Duodenal mucosa (tissue), 2 donors: Measurements from ENCODE around the gene KIF6.

Source experiments
- H3K27ac ChIP-seq: one replicate; pipeline ENCODE4 v1.7.0; 2013; ENCODE audit warnings: low read depth, low read length
- H3K27me3 ChIP-seq, 2 donors: one replicate each; pipeline ENCODE4 v1.7.0; 2013; ENCODE audit warnings: low read length in 2 of 2, control low read depth in 1 of 2; ENCODE audit not compliant: insufficient read depth in 2 of 2, control insufficient read depth in 1 of 2
- H3K36me3 ChIP-seq, 2 donors: one replicate each; pipeline ENCODE4 v1.7.0; 2013; ENCODE audit warnings: low read length in 2 of 2, control low read depth in 1 of 2; ENCODE audit not compliant: insufficient read depth in 2 of 2, control insufficient read depth in 1 of 2
- H3K4me1 ChIP-seq, 2 donors: one replicate each; pipeline ENCODE4 v1.7.0; 2013; ENCODE audit warnings: low read length in 2 of 2, control low read depth in 1 of 2; ENCODE audit not compliant: insufficient read depth in 2 of 2, control insufficient read depth in 1 of 2
- H3K4me3 ChIP-seq, 2 donors: one replicate each; pipeline ENCODE4 v1.7.0; 2013; ENCODE audit warnings: low read length in 2 of 2, low read depth in 1 of 2
- H3K9ac ChIP-seq, 2 donors: one replicate each; pipeline ENCODE4 v1.7.0; 2013; ENCODE audit warnings: low read length in 2 of 2, low read depth in 1 of 2
- H3K9me3 ChIP-seq, 2 donors: one replicate each; pipeline ENCODE4 v1.7.0; 2013; ENCODE audit warnings: low read length in 2 of 2, control low read depth in 1 of 2; ENCODE audit not compliant: control insufficient read depth in 1 of 2

KIF6 gene

GRCh38 chr6:39430871-39431523 is 294.2 kb downstream of the KIF6 start:
- no peak overlapping the region for H3K4me3 ChIP-seq
- H3K27ac ChIP-seq, result no peak overlapping the region
- H3K27me3 ChIP-seq, result no peaks in the 10 kb centered on the region
- no peaks in the 10 kb centered on the region for H3K9me3 ChIP-seq
- peaks cover 8 to 11% of the 10 kb centered on the region in 2 donors for H3K4me1 ChIP-seq
- no peaks in the 10 kb centered on the region for H3K36me3 ChIP-seq
- no peak overlapping the region for H3K9ac ChIP-seq

DNA sequence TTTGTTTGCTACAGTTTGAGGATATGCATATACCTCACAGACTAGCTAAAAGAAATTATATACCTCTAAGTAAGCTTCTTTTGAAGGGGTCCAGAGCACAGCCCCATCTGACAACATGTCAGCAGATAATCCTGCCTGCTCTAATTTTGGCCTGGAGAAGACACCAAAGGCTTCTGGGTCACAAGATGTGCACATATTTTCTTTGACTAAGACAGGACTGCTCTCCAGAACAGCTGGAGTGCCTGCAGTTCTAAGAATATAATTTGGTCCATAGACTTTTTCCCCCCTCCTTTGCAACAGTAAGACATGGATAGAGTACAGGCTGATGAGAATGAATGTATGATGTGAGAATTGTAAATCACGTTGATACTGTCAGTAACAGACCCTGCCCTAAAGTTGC is 294.8 kb downstream of the KIF6 start:
- peaks cover 8 to 11% of the 10 kb centered on the region in 2 donors for H3K4me1 ChIP-seq
- H3K27me3 ChIP-seq, result no peaks in the 10 kb centered on the region
- H3K4me3 ChIP-seq, result no peak overlapping the region
- no peaks in the 10 kb centered on the region for H3K9me3 ChIP-seq
- no peak overlapping the region for H3K9ac ChIP-seq
- no peaks in the 10 kb centered on the region for H3K36me3 ChIP-seq
- no peak overlapping the region for H3K27ac ChIP-seq

GRCh38 chr6:39428816-39429215 is 296.4 kb downstream of the KIF6 start:
- Histone ChIP-seq H3K4me1 (peaks cover 8 to 11% of the 10 kb centered on the region in 2 donors), H3K27me3 (peaks cover 0 to under 1% of the 10 kb centered on the region in 2 donors), H3K4me3 (no peak overlapping the region), H3K9me3 (no peaks in the 10 kb centered on the region), H3K27ac (no peak overlapping the region), H3K9ac (no peak overlapping the region), H3K36me3 (no peaks in the 10 kb centered on the region)

- no peak overlapping the region for H3K9ac ChIP-seq
- no peaks in the 10 kb centered on the region for H3K9me3 ChIP-seq
- H3K36me3 ChIP-seq, result no peaks in the 10 kb centered on the region
- no peak overlapping the region for H3K4me3 ChIP-seq
- H3K4me1 ChIP-seq, result peaks cover 8 to 11% of the 10 kb centered on the region in 2 donors
- H3K27me3 ChIP-seq, result peaks cover 0 to 3% of the 10 kb centered on the region in 2 donors
- H3K27ac ChIP-seq, result no peak overlapping the region
Observed at GRCh38 chr6:39428152-39428551, 297.1 kb downstream of the KIF6 start.

DNA sequence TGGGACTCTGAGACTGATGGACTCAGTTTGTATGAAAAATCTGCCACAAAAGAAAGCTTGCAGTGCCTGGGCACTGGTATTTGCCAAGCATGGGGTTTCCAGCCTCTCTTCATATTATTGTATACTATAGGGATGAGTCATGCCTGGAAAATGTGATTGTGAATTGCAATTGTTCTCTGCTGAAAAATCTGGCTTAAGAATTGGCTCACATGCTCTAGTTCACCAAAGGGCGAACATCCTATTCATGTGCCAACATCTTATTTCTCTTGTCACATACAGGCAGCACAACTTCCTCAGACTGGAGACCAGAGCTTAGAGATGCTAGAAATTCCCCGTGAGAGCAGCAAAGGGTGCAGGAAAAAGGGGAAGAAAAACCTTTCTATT is 299.1 kb downstream of the KIF6 start:
- no peaks in the 10 kb centered on the region for H3K9me3 ChIP-seq
- H3K4me3 ChIP-seq, result no peak overlapping the region
- H3K9ac ChIP-seq, result no peak overlapping the region
- H3K27me3 ChIP-seq, result peaks cover 0 to 3% of the 10 kb centered on the region in 2 donors
- peaks cover 4 to 13% of the 10 kb centered on the region in 2 donors for H3K4me1 ChIP-seq
- no peak overlapping the region for H3K27ac ChIP-seq
- H3K36me3 ChIP-seq, result no peaks in the 10 kb centered on the region

- Histone ChIP-seq H3K9ac (no peak overlapping the region), H3K27ac (no peak overlapping the region), H3K4me3 (no peak overlapping the region), H3K9me3 (no peaks in the 10 kb centered on the region), H3K27me3 (peaks cover 0 to 3% of the 10 kb centered on the region in 2 donors), H3K4me1 (peaks cover 0 to 8% of the 10 kb centered on the region in 2 donors), H3K36me3 (no peaks in the 10 kb centered on the region)
Observed at GRCh38 chr6:39425346-39426072, 299.7 kb downstream of the KIF6 start.

GRCh38 chr6:39424831-39425230 is 300.4 kb downstream of the KIF6 start:
- Histone ChIP-seq H3K27ac (no peak overlapping the region), H3K9ac (no peak overlapping the region), H3K36me3 (no peaks in the 10 kb centered on the region), H3K9me3 (no peaks in the 10 kb centered on the region), H3K27me3 (peaks cover 0 to 3% of the 10 kb centered on the region in 2 donors), H3K4me1 (peaks cover 0 to 5% of the 10 kb centered on the region in 2 donors), H3K4me3 (no peak overlapping the region)

DNA sequence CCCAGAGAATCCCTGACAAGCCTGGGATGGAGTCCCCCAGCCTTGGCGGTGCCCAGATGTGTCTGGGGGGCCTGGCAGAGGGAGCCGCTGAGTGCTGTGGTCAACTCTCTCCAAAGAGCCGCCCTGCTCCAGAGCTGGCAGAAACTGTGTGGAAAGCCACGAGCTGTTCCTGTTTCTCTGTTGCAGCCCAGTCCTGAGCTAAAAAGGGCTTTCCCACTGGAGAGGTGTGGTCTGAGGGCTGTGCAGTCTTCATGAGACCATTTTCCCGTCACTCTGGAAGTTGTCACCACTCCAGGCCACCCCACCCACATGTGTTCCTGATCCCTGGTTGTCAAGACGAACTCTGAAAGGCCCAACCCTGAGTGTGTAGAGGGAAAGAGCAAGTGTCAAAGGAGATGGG is 303.0 kb downstream of the KIF6 start:
- H3K9ac ChIP-seq, result no peak overlapping the region
- peaks cover 0 to 3% of the 10 kb centered on the region in 2 donors for H3K27me3 ChIP-seq
- H3K4me1 ChIP-seq, result peaks cover 0 to 5% of the 10 kb centered on the region in 2 donors
- no peak overlapping the region for H3K27ac ChIP-seq
- H3K4me3 ChIP-seq, result no peak overlapping the region
- H3K36me3 ChIP-seq, result no peaks in the 10 kb centered on the region
- no peaks in the 10 kb centered on the region for H3K9me3 ChIP-seq

DNA sequence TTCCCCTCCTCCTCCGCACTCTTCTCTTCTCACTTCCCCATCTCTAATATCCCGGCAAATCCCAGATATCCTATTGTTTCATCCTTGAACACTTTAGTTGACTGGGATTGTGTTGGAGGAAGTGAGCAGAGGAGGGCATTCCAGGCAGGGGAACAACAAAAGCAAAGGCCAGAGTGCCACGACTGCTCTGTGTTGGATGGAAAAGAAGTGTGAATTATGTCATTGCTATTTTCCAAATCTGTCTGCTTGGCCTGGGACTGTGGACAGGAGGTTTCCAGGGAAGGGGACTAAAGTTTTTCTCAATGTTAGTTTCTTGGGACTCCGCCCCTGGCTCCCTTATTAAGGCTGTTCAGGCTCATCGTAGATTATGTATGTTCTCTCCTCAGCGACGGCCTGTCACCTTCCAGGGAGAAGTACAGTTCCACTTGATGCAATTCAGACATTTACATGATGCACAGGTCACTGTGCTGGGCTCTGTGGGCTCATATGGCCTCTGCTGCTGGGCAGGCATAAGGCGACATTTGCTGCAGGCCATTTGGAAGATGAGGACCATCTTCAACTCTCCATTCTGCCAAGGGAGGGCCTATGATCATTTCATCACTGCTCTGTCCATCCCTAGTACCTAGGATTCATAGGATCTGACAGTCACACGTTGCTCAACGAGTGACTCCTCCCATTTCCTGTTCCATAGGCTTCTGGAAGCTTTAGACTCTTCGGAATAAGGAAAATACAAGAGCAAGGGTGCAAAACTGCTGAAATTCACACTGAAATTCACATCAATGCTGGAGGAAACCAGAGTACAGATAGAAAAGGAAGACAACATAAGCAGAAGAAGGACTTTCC is 303.6 kb downstream of the KIF6 start:
- peaks cover 0 to 5% of the 10 kb centered on the region in 2 donors for H3K4me1 ChIP-seq
- H3K27me3 ChIP-seq, result peaks cover 0 to 3% of the 10 kb centered on the region in 2 donors
- no peak overlapping the region for H3K4me3 ChIP-seq
- H3K9ac ChIP-seq, result no peak overlapping the region
- H3K9me3 ChIP-seq, result no peaks in the 10 kb centered on the region
- H3K27ac ChIP-seq, result no peak overlapping the region
- no peaks in the 10 kb centered on the region for H3K36me3 ChIP-seq
